HepG2 (cell line): ENCODE results near the gene KLHL40.

Source experiments
- TF ChIP-seq, protein P1 (sequence below): sonication (generic); formaldehyde crosslinking; IDR thresholded peaks from 2 replicates; pipeline ENCODE4 v1.5.0; 2020; ENCODE audit warnings: mild to moderate bottlenecking, missing genetic modification reagents, moderate library complexity
- TF ChIP-seq, protein P2 (sequence below): sonication (generic); formaldehyde crosslinking; IDR thresholded peaks from 2 replicates; pipeline ENCODE4 v1.4.0; 2020; ENCODE audit warnings: missing genetic modification reagents

DNA sequence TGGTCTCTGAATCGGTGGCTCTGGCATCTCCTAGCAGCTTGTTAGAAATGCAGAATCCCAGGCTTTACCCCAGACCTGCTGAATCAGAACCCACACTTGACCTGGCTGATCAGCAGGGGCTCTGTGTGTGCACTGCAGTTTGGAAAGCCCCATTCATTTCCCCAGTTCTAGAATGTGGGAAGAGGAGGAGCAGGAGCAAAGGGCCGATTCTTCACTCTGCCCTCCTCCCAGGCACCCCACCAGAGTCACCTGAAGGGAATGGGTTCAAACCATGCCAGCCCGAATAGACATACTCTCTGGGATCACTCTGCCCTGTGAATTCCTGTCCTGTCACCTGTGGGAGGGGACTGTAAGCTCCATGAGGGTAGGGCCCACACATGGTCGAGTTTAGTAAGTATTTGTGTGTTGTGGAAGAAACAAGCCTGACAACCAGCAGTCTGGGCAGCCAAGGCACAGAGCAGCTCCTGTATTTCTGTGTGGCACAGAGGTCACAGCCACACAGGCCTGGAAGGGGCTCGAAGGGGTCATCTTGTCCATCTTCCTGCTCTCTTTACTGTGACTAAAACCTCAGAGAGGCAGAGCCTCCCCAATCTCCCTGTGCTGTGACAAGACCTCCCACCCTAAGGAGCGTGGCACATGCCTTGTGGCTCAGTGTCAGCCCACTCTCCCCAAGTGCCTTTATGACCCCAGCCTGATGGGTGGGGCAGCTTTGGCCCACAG is 46.3 kb downstream of the KLHL40 start:
- TF ChIP-seq, protein P1, sequence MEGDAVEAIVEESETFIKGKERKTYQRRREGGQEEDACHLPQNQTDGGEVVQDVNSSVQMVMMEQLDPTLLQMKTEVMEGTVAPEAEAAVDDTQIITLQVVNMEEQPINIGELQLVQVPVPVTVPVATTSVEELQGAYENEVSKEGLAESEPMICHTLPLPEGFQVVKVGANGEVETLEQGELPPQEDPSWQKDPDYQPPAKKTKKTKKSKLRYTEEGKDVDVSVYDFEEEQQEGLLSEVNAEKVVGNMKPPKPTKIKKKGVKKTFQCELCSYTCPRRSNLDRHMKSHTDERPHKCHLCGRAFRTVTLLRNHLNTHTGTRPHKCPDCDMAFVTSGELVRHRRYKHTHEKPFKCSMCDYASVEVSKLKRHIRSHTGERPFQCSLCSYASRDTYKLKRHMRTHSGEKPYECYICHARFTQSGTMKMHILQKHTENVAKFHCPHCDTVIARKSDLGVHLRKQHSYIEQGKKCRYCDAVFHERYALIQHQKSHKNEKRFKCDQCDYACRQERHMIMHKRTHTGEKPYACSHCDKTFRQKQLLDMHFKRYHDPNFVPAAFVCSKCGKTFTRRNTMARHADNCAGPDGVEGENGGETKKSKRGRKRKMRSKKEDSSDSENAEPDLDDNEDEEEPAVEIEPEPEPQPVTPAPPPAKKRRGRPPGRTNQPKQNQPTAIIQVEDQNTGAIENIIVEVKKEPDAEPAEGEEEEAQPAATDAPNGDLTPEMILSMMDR = no peak
- TF ChIP-seq, protein P2, sequence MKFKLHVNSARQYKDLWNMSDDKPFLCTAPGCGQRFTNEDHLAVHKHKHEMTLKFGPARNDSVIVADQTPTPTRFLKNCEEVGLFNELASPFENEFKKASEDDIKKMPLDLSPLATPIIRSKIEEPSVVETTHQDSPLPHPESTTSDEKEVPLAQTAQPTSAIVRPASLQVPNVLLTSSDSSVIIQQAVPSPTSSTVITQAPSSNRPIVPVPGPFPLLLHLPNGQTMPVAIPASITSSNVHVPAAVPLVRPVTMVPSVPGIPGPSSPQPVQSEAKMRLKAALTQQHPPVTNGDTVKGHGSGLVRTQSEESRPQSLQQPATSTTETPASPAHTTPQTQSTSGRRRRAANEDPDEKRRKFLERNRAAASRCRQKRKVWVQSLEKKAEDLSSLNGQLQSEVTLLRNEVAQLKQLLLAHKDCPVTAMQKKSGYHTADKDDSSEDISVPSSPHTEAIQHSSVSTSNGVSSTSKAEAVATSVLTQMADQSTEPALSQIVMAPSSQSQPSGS (CRISPR knock-in tag) = no peak
